Smooth muscle cell (in vitro differentiated cells): ENCODE data around the gene RHOA. TPM values are rescaled to one million over a fixed set of nuclear protein-coding genes. Genes with fewer than 3 reads are reported as not detected.

Experiments used
- DNase-seq: peaks from one replicate; lab custom pipeline; 2025; ENCODE audit not compliant: unreplicated experiment; lab: John Stamatoyannopoulos, UW
- H2AFZ ChIP-seq: fragments of 200-600 bp; sonication (generic); 2 replicates; pipeline ENCODE4 v1.6.0; 2016; ENCODE audit warnings: antibody characterized with exemption, low read depth, mild to moderate bottlenecking
- H3F3A ChIP-seq: fragments of 200-600 bp; sonication (generic); 2 replicates; pipeline ENCODE4 v1.6.0; 2017; ENCODE audit warnings: antibody characterized with exemption, low read depth
- H3K27ac ChIP-seq: fragments of 200-600 bp; sonication (generic); 2 replicates; pipeline ENCODE4 v1.5.1; 2016; ENCODE audit warnings: low read depth, mild to moderate bottlenecking
- H3K27me3 ChIP-seq: fragments of 200-600 bp; sonication (generic); 2 replicates; pipeline ENCODE4 v1.6.1; 2016; ENCODE audit warnings: low read depth, mild to moderate bottlenecking
- H3K36me3 ChIP-seq: fragments of 200-600 bp; sonication (generic); 2 replicates; pipeline ENCODE4 v1.5.1; 2016; ENCODE audit warnings: low read depth
- H3K4me1 ChIP-seq: fragments of 200-600 bp; sonication (generic); 2 replicates; pipeline ENCODE4 v1.5.1; 2016; ENCODE audit warnings: low read depth
- H3K4me2 ChIP-seq: fragments of 200-600 bp; sonication (generic); 2 replicates; pipeline ENCODE4 v1.6.0; 2016; ENCODE audit warnings: mild to moderate bottlenecking
- H3K4me3 ChIP-seq: fragments of 200-600 bp; sonication (generic); 2 replicates; pipeline ENCODE4 v1.5.1; 2016; ENCODE audit warnings: mild to moderate bottlenecking
- H3K79me2 ChIP-seq: fragments of 200-600 bp; sonication (generic); 2 replicates; pipeline ENCODE4 v1.6.0; 2016; ENCODE audit warnings: low read depth, mild to moderate bottlenecking
- H3K9ac ChIP-seq: fragments of 200-600 bp; sonication (generic); 2 replicates; pipeline ENCODE4 v1.6.0; 2016; ENCODE audit warnings: low read depth
- H3K9me3 ChIP-seq: fragments of 200-600 bp; sonication (generic); replicated peaks from 2 replicates; pipeline ENCODE4 v1.5.1; 2016; ENCODE audit warnings: low read depth
- H4K20me1 ChIP-seq: fragments of 200-600 bp; sonication (generic); 2 replicates; pipeline ENCODE4 v1.6.0; 2016; ENCODE audit warnings: low read depth
- WGBS: methylation state at CpG from one replicate; pipeline ENCODE4 v1.1.7; 2016; ENCODE audit warnings: low lambda C conversion rate; 5-methylcytosine and 5-hydroxymethylcytosine counted together
- polyA plus RNA-seq: library from polyadenylated mRNA; unstranded; fragments of >200 nt; fragmentation: Nextera tagmentation; extraction: Ambion mirVana; gene quantifications from 2 replicates; pipeline ENCODE4 v1.2.1, GENCODE V29; 2016
- total RNA-seq: library from RNA; depleted of rRNA; stranded (reverse); fragments of >200 nt; gene quantifications from 2 replicates; pipeline ENCODE4 v1.2.3, GENCODE V29; 2014
- TF ChIP-seq, protein P1 (sequence below): fragments of 200-600 bp; sonication (generic); IDR thresholded peaks from 2 replicates; pipeline ENCODE4 v1.5.1; 2017; ENCODE audit warnings: borderline replicate concordance, mild to moderate bottlenecking, antibody characterized with exemption; ENCODE audit not compliant: insufficient read depth, poor library complexity, severe bottlenecking

RHOA gene
- total RNA-seq (530 and 556 TPM in 2 replicates), polyA plus RNA-seq (440 and 447 TPM in 2 replicates)

GRCh38 chr3:49411968-49412631 is at the start of gene RHOA, which contains the start of gene TCTA:
TSS of gene RHOA (minus strand) at chr3:49411976. CDS start at chr3:49375589, 36,387 bp downstream.
TSS of gene TCTA (plus strand) at chr3:49412423. CDS start at chr3:49412427, 4 bp downstream.
- Histone ChIP-seq H3K36me3 (no peaks in the 10 kb centered on the region), H3K4me3 (peak within 1 kb of the TSS; percentile 83), H4K20me1 (peaks cover 42% of the 10 kb centered on the region), H3K4me2 (peak within 1 kb of the TSS; percentile 93), H3K27ac (peak within 1 kb of the TSS; percentile 80), H3K9ac (peak within 1 kb of the TSS; percentile 83), H3K4me1 (peaks cover 21% of the 10 kb centered on the region), H3K9me3 (no peaks in the 10 kb centered on the region), H3K79me2 (peaks cover 60% of the 10 kb centered on the region), H3K27me3 (no peaks in the 10 kb centered on the region), H2AFZ (no peak within 1 kb of the TSS), H3F3A (peaks cover 8% of the 10 kb centered on the region)
- TF ChIP-seq, protein P1, sequence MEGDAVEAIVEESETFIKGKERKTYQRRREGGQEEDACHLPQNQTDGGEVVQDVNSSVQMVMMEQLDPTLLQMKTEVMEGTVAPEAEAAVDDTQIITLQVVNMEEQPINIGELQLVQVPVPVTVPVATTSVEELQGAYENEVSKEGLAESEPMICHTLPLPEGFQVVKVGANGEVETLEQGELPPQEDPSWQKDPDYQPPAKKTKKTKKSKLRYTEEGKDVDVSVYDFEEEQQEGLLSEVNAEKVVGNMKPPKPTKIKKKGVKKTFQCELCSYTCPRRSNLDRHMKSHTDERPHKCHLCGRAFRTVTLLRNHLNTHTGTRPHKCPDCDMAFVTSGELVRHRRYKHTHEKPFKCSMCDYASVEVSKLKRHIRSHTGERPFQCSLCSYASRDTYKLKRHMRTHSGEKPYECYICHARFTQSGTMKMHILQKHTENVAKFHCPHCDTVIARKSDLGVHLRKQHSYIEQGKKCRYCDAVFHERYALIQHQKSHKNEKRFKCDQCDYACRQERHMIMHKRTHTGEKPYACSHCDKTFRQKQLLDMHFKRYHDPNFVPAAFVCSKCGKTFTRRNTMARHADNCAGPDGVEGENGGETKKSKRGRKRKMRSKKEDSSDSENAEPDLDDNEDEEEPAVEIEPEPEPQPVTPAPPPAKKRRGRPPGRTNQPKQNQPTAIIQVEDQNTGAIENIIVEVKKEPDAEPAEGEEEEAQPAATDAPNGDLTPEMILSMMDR = no peak
- peak; percentile 94 for DNase-seq
- WGBS = 2% methylated on average over 43 of the region's 62 CpGs

DNA sequence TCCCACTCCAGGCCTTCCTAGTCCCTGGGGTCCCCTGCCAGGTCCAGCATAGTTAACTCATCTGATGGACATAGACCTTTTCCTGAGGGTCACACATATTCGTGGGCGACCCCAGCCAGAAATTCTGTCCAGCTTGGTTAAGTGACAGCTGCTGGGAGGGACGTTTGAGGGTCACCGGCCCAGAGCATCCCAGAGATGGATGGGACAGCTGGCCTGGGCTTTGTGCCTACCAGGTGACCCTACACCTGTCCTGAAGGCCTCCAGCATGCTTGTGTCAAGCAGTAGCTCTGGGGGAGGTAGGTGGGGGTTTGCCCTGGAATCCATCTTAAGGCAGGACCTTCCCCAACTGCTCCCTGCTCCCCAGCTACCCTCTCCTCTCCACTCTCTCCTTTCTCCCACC is 49.2 kb upstream of the RHOA start:
- peak overlapping the region; percentile 84 for H3K9ac ChIP-seq
- TF ChIP-seq, protein P1 = no peak
- 88% methylated on average over 4 of the region's 4 CpGs for WGBS
- peaks cover 23% of the 10 kb centered on the region for H3K4me1 ChIP-seq
- peaks cover 16% of the 10 kb centered on the region for H3F3A ChIP-seq
- no peak for DNase-seq
- peak overlapping the region; percentile 34 for H3K4me2 ChIP-seq
- no peak overlapping the region for H2AFZ ChIP-seq
- H3K4me3 ChIP-seq = no peak overlapping the region
- no peaks in the 10 kb centered on the region for H4K20me1 ChIP-seq
- no peaks in the 10 kb centered on the region for H3K27me3 ChIP-seq
- no peaks in the 10 kb centered on the region for H3K79me2 ChIP-seq
- H3K9me3 ChIP-seq = no peaks in the 10 kb centered on the region
- no peaks in the 10 kb centered on the region for H3K36me3 ChIP-seq
- peak overlapping the region; percentile 99 for H3K27ac ChIP-seq

- Histone ChIP-seq H3K4me2 (no peak overlapping the region), H3K79me2 (no peaks in the 10 kb centered on the region), H3K4me1 (peaks cover 18% of the 10 kb centered on the region), H3F3A (peaks cover 16% of the 10 kb centered on the region), H3K9ac (no peak overlapping the region), H2AFZ (no peak overlapping the region), H3K9me3 (no peaks in the 10 kb centered on the region), H4K20me1 (no peaks in the 10 kb centered on the region), H3K36me3 (no peaks in the 10 kb centered on the region), H3K27ac (peak overlapping the region; percentile 99), H3K27me3 (no peaks in the 10 kb centered on the region), H3K4me3 (no peak overlapping the region)
- DNase-seq = no peak
- WGBS = 90% methylated on average over 2 of the region's 2 CpGs
- TF ChIP-seq, protein P1 = no peak
These were observed 48.6 kb upstream of the RHOA start for GRCh38 chr3:49460188-49460890.
